Choroid plexus epithelial cell (primary cell): ENCODE data around the gene CMC2.

Source experiments
- DNase-seq: peaks from one replicate; pipeline ENCODE4 v3.0.0-alpha.2; 2010; ENCODE audit warnings: low read depth
- H3K4me3 ChIP-seq: 2 replicates; pipeline ENCODE4 v1.5.1; 2011; ENCODE audit warnings: low read depth, mild to moderate bottlenecking, control low read depth, low read length, moderate library complexity
- TF ChIP-seq, protein P1 (sequence below): conservative IDR thresholded peaks from 2 replicates; pipeline ENCODE4 v1.5.1; 2011; ENCODE audit warnings: low read depth, mild to moderate bottlenecking, control low read depth, inconsistent platforms, low read length, moderate library complexity

The CMC2 gene

GRCh38 chr16:80990577-80990976 lies 16.1 kb downstream of the CMC2 start:
- TF ChIP-seq, protein P1, sequence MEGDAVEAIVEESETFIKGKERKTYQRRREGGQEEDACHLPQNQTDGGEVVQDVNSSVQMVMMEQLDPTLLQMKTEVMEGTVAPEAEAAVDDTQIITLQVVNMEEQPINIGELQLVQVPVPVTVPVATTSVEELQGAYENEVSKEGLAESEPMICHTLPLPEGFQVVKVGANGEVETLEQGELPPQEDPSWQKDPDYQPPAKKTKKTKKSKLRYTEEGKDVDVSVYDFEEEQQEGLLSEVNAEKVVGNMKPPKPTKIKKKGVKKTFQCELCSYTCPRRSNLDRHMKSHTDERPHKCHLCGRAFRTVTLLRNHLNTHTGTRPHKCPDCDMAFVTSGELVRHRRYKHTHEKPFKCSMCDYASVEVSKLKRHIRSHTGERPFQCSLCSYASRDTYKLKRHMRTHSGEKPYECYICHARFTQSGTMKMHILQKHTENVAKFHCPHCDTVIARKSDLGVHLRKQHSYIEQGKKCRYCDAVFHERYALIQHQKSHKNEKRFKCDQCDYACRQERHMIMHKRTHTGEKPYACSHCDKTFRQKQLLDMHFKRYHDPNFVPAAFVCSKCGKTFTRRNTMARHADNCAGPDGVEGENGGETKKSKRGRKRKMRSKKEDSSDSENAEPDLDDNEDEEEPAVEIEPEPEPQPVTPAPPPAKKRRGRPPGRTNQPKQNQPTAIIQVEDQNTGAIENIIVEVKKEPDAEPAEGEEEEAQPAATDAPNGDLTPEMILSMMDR: no peak
- H3K4me3 ChIP-seq: no peak overlapping the region
- no peak for DNase-seq

DNA sequence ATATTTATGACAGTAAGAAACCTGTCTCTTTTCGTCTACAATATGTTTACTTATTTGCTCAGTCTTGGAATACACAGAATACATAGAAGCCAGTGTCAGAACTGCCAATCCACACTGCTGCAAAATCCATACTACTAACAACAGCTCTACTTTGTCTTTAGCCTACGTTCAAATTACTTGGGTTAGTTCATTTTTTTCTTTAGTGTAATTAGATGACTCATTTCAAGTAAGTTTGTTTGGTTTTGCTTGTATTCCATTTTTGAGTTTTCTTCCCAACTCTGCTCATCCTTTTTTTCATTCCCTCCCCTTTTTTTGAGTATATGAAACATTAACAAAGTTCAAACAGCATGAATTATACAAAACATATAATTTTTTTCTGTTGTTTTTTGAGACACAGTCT lies 16.9 kb downstream of the CMC2 start:
- H3K4me3 ChIP-seq: no peak overlapping the region
- DNase-seq: no peak
- TF ChIP-seq, protein P1: no peak

DNA sequence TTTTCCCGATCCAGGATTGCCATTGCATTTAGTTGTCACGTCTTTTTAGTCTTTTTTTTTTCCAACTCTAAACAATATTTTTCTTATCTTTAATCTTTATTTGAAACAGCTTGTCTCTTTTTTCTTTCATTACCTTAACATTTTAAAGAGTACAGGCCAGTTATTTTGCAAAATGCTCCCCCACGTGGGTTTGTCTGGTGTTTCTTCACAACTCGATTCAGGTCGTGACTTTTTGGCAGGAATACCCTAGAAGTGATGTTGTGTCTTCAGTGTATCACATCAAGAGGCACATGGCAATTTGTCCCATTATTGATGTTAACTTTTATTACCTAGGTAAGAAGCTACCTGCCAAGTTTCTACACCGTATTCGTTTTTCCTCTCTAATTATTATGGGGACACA lies 17.9 kb downstream of the CMC2 start:
- TF ChIP-seq, protein P1: peak; percentile 8
- H3K4me3 ChIP-seq: no peak overlapping the region
- no peak for DNase-seq

GRCh38 chr16:80986557-80986956 lies 20.1 kb downstream of the CMC2 start:
- DNase-seq: no peak
- TF ChIP-seq, protein P1: no peak
- no peak overlapping the region for H3K4me3 ChIP-seq

- DNase-seq: no peak
- TF ChIP-seq, protein P1: no peak
- H3K4me3 ChIP-seq: no peak overlapping the region
Observed at GRCh38 chr16:80985611-80986010, 21.1 kb downstream of the CMC2 start.

GRCh38 chr16:80984124-80984892 lies 22.4 kb downstream of the CMC2 start:
- H3K4me3 ChIP-seq: no peak overlapping the region
- DNase-seq: no peak
- TF ChIP-seq, protein P1: no peak

DNA sequence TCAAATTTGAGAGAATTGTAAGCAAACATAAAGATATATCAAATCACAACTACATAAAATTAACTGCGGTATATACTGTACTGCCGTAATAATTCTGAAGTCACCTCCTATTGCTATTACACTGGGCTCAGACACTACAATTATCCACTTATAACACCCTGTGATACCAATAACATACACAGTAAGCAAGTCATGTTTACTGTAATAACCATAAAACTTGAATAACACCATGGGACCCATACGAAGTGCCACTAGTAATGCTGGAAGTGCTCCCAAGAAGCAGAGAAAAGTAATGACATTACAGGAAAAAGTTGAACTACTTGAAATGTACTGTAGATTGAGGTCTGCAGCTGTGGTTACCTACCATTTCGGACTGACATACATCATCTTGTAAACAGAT lies 24.0 kb downstream of the CMC2 start:
- no peak overlapping the region for H3K4me3 ChIP-seq
- TF ChIP-seq, protein P1: no peak
- no peak for DNase-seq
